ENCODE measurements around the gene TMOD1. TPM values are rescaled to one million over a fixed set of nuclear protein-coding genes. Genes with fewer than 3 reads are reported as not detected.

The TMOD1 gene
- total and polyA plus RNA-seq, 9 of the 15 experiments (the other 6 are each of a cell fraction or from before 2014, with no cell fraction given): 7.1 to 41.2 (median 14.2) TPM

DNA sequence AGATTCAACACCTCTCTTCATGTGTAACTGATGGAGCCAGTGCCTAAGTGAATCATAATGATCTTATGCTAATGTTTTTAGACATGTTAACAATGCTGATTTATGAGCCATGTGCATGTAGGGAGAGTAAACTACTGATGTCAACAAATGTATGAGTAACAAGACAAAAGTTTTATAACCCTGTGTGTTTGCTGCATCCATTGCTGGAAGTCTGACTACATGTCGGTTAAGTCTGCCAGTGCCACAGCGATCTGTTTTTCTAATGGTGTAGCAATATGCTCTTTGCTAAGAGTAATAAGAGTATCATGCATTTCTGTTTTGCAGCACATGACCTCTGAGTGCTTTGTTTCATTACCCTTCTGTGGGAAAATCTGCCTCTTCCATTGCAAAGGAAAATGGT, 26.4 kb upstream of the TMOD1 start:
- POLR2A ChIA-PET: interaction anchor here (1.5 to 2.2 kb wide), 2 partner anchors 28 to 158 kb away, joined by 8 to 9 read pairs; partner anchors contain the start of genes NCBP1 and TSTD2
- 51% methylated on average over 2 of the region's 2 CpGs for WGBS (ENCODE audit: insufficient coverage, low coverage, missing lambda C conversion rate)
- H3K4me2 ChIP-seq (ENCODE audit: insufficient read depth, low read length): no peak overlapping the region
- no peaks in the 10 kb centered on the region for H4K20me1 ChIP-seq (replicated peaks; ENCODE audit: control insufficient read depth, insufficient read depth, low read length)
- no peaks in the 10 kb centered on the region for H3K27me3 ChIP-seq (ENCODE audit: control insufficient read depth in 2 of 2, insufficient read depth in 2 of 2, low read length in 2 of 2)
- H3K9me3 ChIP-seq (replicated peaks; ENCODE audit: control insufficient read depth, insufficient read depth, low read depth, low read length): no peaks in the 10 kb centered on the region
- H3K27ac ChIP-seq (ENCODE audit: extremely low read depth, low read depth, low read length): no peak overlapping the region
- H3K79me2 ChIP-seq (ENCODE audit: control insufficient read depth, insufficient read depth, low read length): no peaks in the 10 kb centered on the region
- TF ChIP-seq MEIS2 (IDR thresholded peaks at IDR 0.05; ENCODE audit: partially characterized antibody) (peak; percentile 44), RFX5 (IDR thresholded peaks at IDR 0.05; ENCODE audit: low read depth, low read length) (no peak), ZNF197 (CRISPR knock-in tag; IDR thresholded peaks at IDR 0.05; ENCODE audit: low read depth) (no peak)
- no peaks in the 10 kb centered on the region for H3K4me1 ChIP-seq (replicated peaks in 1 of 2; ENCODE audit: control insufficient read depth in 2 of 2, insufficient read depth in 2 of 2, low read length in 2 of 2)
- CTCF ChIA-PET (ENCODE audit: low intra/inter-chr PET ratio): no interaction called here
- ATAC-seq (no peak), DNase-seq (ENCODE audit: extremely low read depth in 1 of 4, low spot score in 3 of 4) (no peak), FAIRE-seq (no peak)
- H3K36me3 ChIP-seq (ENCODE audit: control insufficient read depth, insufficient read depth, low read length): no peaks in the 10 kb centered on the region
- no TSS peak for BruUV-seq (replicated peaks)
- in situ Hi-C loops (cut with MboI): no loop called here
- intact Hi-C loops (cut with micrococcal nuclease): no loop called here
- H3K9ac ChIP-seq (ENCODE audit: insufficient read depth in 1 of 2, low read depth in 2 of 2, low read length in 2 of 2): no peak overlapping the region
- H2AFZ ChIP-seq (ENCODE audit: low read depth, low read length): no peak overlapping the region
- H3K4me3 ChIP-seq: no peak overlapping the region
- no peaks in the 10 kb centered on the region for H3K9me1 ChIP-seq (ENCODE audit: control insufficient read depth, insufficient read depth, low read length)

DNA sequence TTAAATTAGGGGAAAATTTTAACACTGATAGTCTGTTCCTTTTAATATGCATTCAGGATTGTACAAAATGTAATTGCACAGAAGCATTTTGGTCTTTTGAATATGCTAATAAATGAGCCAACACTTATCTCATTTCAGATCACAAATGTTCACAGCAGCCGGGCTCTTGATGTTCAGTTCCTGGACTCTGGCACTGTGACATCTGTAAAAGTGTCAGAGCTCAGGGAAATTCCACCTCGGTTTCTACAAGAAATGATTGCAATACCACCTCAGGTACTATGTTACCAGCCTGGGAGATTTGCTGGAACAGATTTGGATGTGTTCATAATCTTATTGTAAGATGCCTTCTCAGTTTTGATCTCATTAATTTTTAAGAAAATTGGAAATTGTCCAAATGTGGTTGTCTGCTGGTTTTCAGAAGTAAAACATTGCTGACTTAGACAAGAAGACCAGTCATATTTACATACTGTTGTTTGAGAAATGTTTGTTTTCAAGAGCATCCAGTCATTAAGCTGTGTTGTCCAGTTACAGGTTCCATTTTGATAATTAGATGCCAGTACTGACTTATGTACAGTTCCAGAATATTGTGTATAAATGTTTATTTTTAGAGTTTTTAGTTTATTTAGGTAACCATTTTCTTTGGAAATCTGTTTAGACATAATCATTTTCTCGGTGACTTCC, 23.0 kb upstream of the TMOD1 start:
- FAIRE-seq (no peak), DNase-seq (ENCODE audit: extremely low read depth in 1 of 4, low spot score in 3 of 4) (no peak), ATAC-seq (no peak)
- Histone ChIP-seq H3K27ac (ENCODE audit: extremely low read depth, low read depth, low read length) (no peak overlapping the region), H3K4me3 (no peak overlapping the region), H3K27me3 (ENCODE audit: control insufficient read depth in 2 of 2, insufficient read depth in 2 of 2, low read length in 2 of 2) (no peaks in the 10 kb centered on the region), H3K79me2 (ENCODE audit: control insufficient read depth, insufficient read depth, low read length) (no peaks in the 10 kb centered on the region), H3K4me2 (ENCODE audit: insufficient read depth, low read length) (no peak overlapping the region), H2AFZ (ENCODE audit: low read depth, low read length) (no peak overlapping the region), H3K9me1 (ENCODE audit: control insufficient read depth, insufficient read depth, low read length) (no peaks in the 10 kb centered on the region), H4K20me1 (replicated peaks; ENCODE audit: control insufficient read depth, insufficient read depth, low read length) (no peaks in the 10 kb centered on the region), H3K9ac (ENCODE audit: insufficient read depth in 1 of 2, low read depth in 2 of 2, low read length in 2 of 2) (no peak overlapping the region), H3K9me3 (replicated peaks; ENCODE audit: control insufficient read depth, insufficient read depth, low read depth, low read length) (no peaks in the 10 kb centered on the region), H3K36me3 (ENCODE audit: control insufficient read depth, insufficient read depth, low read length) (peaks cover 4% of the 10 kb centered on the region; the same call in 1 of the 3 replicates), H3K4me1 (replicated peaks in 1 of 2; ENCODE audit: control insufficient read depth in 2 of 2, insufficient read depth in 2 of 2, low read length in 2 of 2) (no peaks in the 10 kb centered on the region)
- no TSS peak for BruUV-seq (replicated peaks)
- intact Hi-C loops (cut with micrococcal nuclease) (no loop called here), in situ Hi-C loops (cut with MboI) (no loop called here)
- 33% methylated on average over 3 of the region's 3 CpGs for WGBS (ENCODE audit: insufficient coverage, low coverage, missing lambda C conversion rate)
- ChIA-PET CTCF (ENCODE audit: low intra/inter-chr PET ratio) (no interaction called here), POLR2A (interaction anchor here (0.6 to 1.0 kb wide), 2 partner anchors 10 to 204 kb away, joined by 3 read pairs; no protein-coding TSS in a partner anchor)
- TF ChIP-seq TCF7 (IDR thresholded peaks at IDR 0.05; ENCODE audit: borderline replicate concordance) (no peak), CHD2 (IDR thresholded peaks at IDR 0.05; ENCODE audit: low read depth, low read length) (no peak), HIVEP1 (CRISPR knock-in tag; IDR thresholded peaks at IDR 0.05) (no peak), IFI16 (CRISPR knock-in tag; IDR thresholded peaks at IDR 0.05) (no peak), CCAR2 (IDR thresholded peaks at IDR 0.05; ENCODE audit: low read depth, low read length) (no peak), RBM15 (IDR thresholded peaks at IDR 0.05; ENCODE audit: insufficient read depth, low read length) (no peak), TCFL5 (CRISPR knock-in tag; conservative IDR thresholded peaks at IDR 0.05) (no peak), SRSF1 (IDR thresholded peaks at IDR 0.05; ENCODE audit: low read depth, low read length) (no peak), FIP1L1 (IDR thresholded peaks at IDR 0.05; ENCODE audit: low read depth, low read length, poor library complexity, severe bottlenecking) (no peak)
- TF ChIP-seq, protein P1, sequence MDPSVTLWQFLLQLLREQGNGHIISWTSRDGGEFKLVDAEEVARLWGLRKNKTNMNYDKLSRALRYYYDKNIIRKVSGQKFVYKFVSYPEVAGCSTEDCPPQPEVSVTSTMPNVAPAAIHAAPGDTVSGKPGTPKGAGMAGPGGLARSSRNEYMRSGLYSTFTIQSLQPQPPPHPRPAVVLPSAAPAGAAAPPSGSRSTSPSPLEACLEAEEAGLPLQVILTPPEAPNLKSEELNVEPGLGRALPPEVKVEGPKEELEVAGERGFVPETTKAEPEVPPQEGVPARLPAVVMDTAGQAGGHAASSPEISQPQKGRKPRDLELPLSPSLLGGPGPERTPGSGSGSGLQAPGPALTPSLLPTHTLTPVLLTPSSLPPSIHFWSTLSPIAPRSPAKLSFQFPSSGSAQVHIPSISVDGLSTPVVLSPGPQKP (CRISPR knock-in tag; IDR thresholded peaks at IDR 0.05): no peak

Data from K562 (cell line).